AG10803 (cell line): ENCODE data around the gene PKMYT1.

Source experiments
- DNase-seq: peaks from one replicate; pipeline ENCODE4 v3.0.0; 2010; ENCODE audit warnings: low read depth
- H3K4me3 ChIP-seq: 2 replicates; pipeline ENCODE4 v1.5.1; 2011; ENCODE audit warnings: mild to moderate bottlenecking, low read length, control low read depth
- TF ChIP-seq, protein P1 (sequence below): conservative IDR thresholded peaks from 2 replicates; pipeline ENCODE4 v1.5.1; 2011; ENCODE audit warnings: mild to moderate bottlenecking, low read length, control low read depth, inconsistent platforms

Gene PKMYT1

GRCh38 chr16:2923481-2923880 lies 56.8 kb downstream of the PKMYT1 start:
- DNase-seq: no peak

More at GRCh38 chr16:2923481-2923880, 56.8 kb downstream of the PKMYT1 start:
- TF ChIP-seq, protein P1, sequence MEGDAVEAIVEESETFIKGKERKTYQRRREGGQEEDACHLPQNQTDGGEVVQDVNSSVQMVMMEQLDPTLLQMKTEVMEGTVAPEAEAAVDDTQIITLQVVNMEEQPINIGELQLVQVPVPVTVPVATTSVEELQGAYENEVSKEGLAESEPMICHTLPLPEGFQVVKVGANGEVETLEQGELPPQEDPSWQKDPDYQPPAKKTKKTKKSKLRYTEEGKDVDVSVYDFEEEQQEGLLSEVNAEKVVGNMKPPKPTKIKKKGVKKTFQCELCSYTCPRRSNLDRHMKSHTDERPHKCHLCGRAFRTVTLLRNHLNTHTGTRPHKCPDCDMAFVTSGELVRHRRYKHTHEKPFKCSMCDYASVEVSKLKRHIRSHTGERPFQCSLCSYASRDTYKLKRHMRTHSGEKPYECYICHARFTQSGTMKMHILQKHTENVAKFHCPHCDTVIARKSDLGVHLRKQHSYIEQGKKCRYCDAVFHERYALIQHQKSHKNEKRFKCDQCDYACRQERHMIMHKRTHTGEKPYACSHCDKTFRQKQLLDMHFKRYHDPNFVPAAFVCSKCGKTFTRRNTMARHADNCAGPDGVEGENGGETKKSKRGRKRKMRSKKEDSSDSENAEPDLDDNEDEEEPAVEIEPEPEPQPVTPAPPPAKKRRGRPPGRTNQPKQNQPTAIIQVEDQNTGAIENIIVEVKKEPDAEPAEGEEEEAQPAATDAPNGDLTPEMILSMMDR: no peak
- no peak overlapping the region for H3K4me3 ChIP-seq
